Lower leg skin (tissue), 4 donors: ENCODE results near the gene SLC15A3. TPM values are rescaled to one million over a fixed set of nuclear protein-coding genes. Genes with fewer than 3 reads are reported as not detected.

Experiments used
- DNase-seq, 2 donors: peaks; one replicate each; pipeline ENCODE4 v3.0.0-alpha.2; 2019; ENCODE audit warnings: low spot score in 2 of 2
- H3K4me3 ChIP-seq: fragments of 200-600 bp; sonication (generic); 2 replicates; pipeline ENCODE4 v1.5.1; 2017; ENCODE audit warnings: mild to moderate bottlenecking, low read depth; ENCODE audit not compliant: poor library complexity, severe bottlenecking
- CTCF ChIP-seq, 3 donors: fragments of 450-650 bp; IDR thresholded peaks; one replicate each; pipeline ENCODE4 v1.5.1; 2016; ENCODE audit warnings: antibody characterized with exemption in 3 of 3, mild to moderate bottlenecking in 3 of 3, moderate library complexity in 2 of 3
- POLR2A ChIP-seq, 2 donors: fragments of 450-650 bp; IDR thresholded peaks; one replicate each; pipeline ENCODE4 v1.6.1; 2016 to 2017; ENCODE audit warnings: antibody characterized with exemption in 2 of 2, mild to moderate bottlenecking in 1 of 2, moderate library complexity in 1 of 2
- WGBS, 2 donors: methylation state at CpG; one replicate each; pipeline ENCODE4 v1.1.5; 2018; 5-methylcytosine and 5-hydroxymethylcytosine counted together
- intact Hi-C: fragments of 100-400 bp; cut with DNase I; formaldehyde crosslinking; loops from one replicate; pipeline ENCODE4 v1.15.0; 2023; ENCODE audit warnings: low total_unique reads
- total RNA-seq, 4 donors: library from RNA; depleted of rRNA; stranded (reverse); fragments of >200 nt; gene quantifications; one replicate each; pipeline ENCODE4 v1.1.0, GENCODE V29; 2016

The SLC15A3 gene
- total RNA-seq, 4 donors from 2014 or later, result 4.4 to 7.4 (median 5.4) TPM

- intact Hi-C loops, result no loop called here
- DNase-seq, result no peak
- H3K4me3 ChIP-seq, result no peak overlapping the region
- 44 to 100% methylated on average over 1 of the region's 1 CpG for WGBS, 2 donors
- TF ChIP-seq POLR2A (IDR thresholded peaks at IDR 0.05), result no peak
- TF ChIP-seq CTCF (IDR thresholded peaks at IDR 0.05), result no peak
These were observed 16.2 kb upstream of the SLC15A3 start for GRCh38 chr11:60968223-60968622.

GRCh38 chr11:60966890-60967289 is 14.9 kb upstream of the SLC15A3 start:
- DNase-seq, result no peak
- TF ChIP-seq CTCF (IDR thresholded peaks at IDR 0.05) (no peak), POLR2A (IDR thresholded peaks at IDR 0.05) (no peak)
- WGBS, 2 donors, result 82 to 88% methylated on average over 4 of the region's 4 CpGs
- intact Hi-C loops, result no loop called here
- no peak overlapping the region for H3K4me3 ChIP-seq

GRCh38 chr11:60964801-60965200 is 12.8 kb upstream of the SLC15A3 start:
- intact Hi-C loops, result no loop called here
- H3K4me3 ChIP-seq, result no peak overlapping the region
- no peak for TF ChIP-seq CTCF (IDR thresholded peaks at IDR 0.05)
- no peak for TF ChIP-seq POLR2A (IDR thresholded peaks at IDR 0.05)
- no peak for DNase-seq
- 67 to 78% methylated on average over 6 of the region's 6 CpGs for WGBS, 2 donors

- TF ChIP-seq POLR2A (IDR thresholded peaks at IDR 0.05), result no peak
- no peak for TF ChIP-seq CTCF (IDR thresholded peaks at IDR 0.05)
- whole genome bisulfite sequencing, 2 donors, result 80 to 88% methylated on average over 7 of the region's 7 CpGs
- DNase-seq, result no peak
- no peak overlapping the region for H3K4me3 ChIP-seq
- intact Hi-C loops, result no loop called here
These were observed 8.4 kb upstream of the SLC15A3 start for GRCh38 chr11:60960405-60960804.

GRCh38 chr11:60959431-60959830 is 7.5 kb upstream of the SLC15A3 start:
- intact Hi-C loops, result no loop called here
- DNase-seq, result no peak
- no peak for TF ChIP-seq CTCF (IDR thresholded peaks at IDR 0.05)
- no peak for TF ChIP-seq POLR2A (IDR thresholded peaks at IDR 0.05)
- 49 to 55% methylated on average over 6 of the region's 6 CpGs for WGBS, 2 donors
- H3K4me3 ChIP-seq, result no peak overlapping the region

GRCh38 chr11:60957188-60957587 is 5.2 kb upstream of the SLC15A3 start:
- WGBS, 2 donors, result 80 to 83% methylated on average over 4 of the region's 4 CpGs
- no peak overlapping the region for H3K4me3 ChIP-seq
- TF ChIP-seq CTCF (IDR thresholded peaks at IDR 0.05) (no peak), POLR2A (IDR thresholded peaks at IDR 0.05) (no peak)
- DNase-seq, result no peak
- intact Hi-C loops, result no loop called here
